ENCODE data around the gene RNF215.

GRCh38 chr22:30392661-30393321, 5.6 kb upstream of the RNF215 start:
- TF ChIP-seq CTCF (IDR thresholded peaks at IDR 0.05), result no peak
- TF ChIP-seq POLR2A (IDR thresholded peaks at IDR 0.05), result no peak
